Measurements from ENCODE around the gene LDHD.

- TF ChIP-seq ZFP36 (IDR thresholded peaks at IDR 0.05; ENCODE audit: low read depth, low read length, partially characterized antibody) (no peak), PTRF (tag; IDR thresholded peaks at IDR 0.05) (no peak), POLR2A (conservative IDR thresholded peaks at IDR 0.05) (no peak), CTCF (IDR thresholded peaks at IDR 0.05 in 2 of 3, conservative IDR thresholded peaks at IDR 0.05 in 1 of 3; ENCODE audit: insufficient read depth in 2 of 3, low read depth in 1 of 3, low read length in 3 of 3) (no peak), BCLAF1 (IDR thresholded peaks at IDR 0.05; ENCODE audit: borderline replicate concordance in 1 of 2, control insufficient read depth in 1 of 2, low read depth in 2 of 2, low read length in 1 of 2) (no peak), NR3C1 (CRISPR knock-in tag; IDR thresholded peaks at IDR 0.05) (no peak), HDGF (IDR thresholded peaks at IDR 0.05) (no peak), LEF1 (IDR thresholded peaks at IDR 0.05) (no peak), ILF3 (IDR thresholded peaks at IDR 0.05; ENCODE audit: borderline replicate concordance) (no peak), ZHX1 (conservative IDR thresholded peaks at IDR 0.05; ENCODE audit: low read length) (no peak), ZNF384 (IDR thresholded peaks at IDR 0.05; ENCODE audit: low read depth, low read length) (no peak), ETS2 (tag; IDR thresholded peaks at IDR 0.05; ENCODE audit: borderline replicate concordance, poor library complexity, severe bottlenecking) (no peak), GATA2 (CRISPR knock-in tag; IDR thresholded peaks at IDR 0.05) (no peak)
These were observed 21.7 kb upstream of the LDHD start for GRCh38 chr16:75138233-75138632.
